Right lobe of liver (tissue), 6 donors: ENCODE measurements around the gene MED25. TPM values are rescaled to one million over a fixed set of nuclear protein-coding genes. Genes with fewer than 3 reads are reported as not detected.

Experiments used
- ATAC-seq, 4 donors: fragments of 200-7000 bp; cut with Tn5 transposase; one replicate each; pipeline ENCODE4 v1.9.1; 2020; ENCODE audit warnings: mild to moderate bottlenecking in 4 of 4, moderate library complexity in 4 of 4
- DNase-seq, 3 donors: peaks; one replicate each; pipeline ENCODE4 v3.0.0-alpha.2; 2020
- H3K27ac ChIP-seq, 3 donors: fragments of 200-600 bp; one replicate each; pipeline ENCODE4 v1.8.0; 2022
- H3K27me3 ChIP-seq, 2 donors: fragments of 200-600 bp; one replicate each; pipeline ENCODE4 v1.8.0; 2022
- H3K36me3 ChIP-seq, 4 donors: fragments of 200-600 bp; sonication (generic) in 1 of 4; one replicate each; pipeline versions ENCODE4 v1.5.1 to v1.8.0; 2017 to 2022; ENCODE audit warnings: control low read depth in 1 of 4
- H3K4me1 ChIP-seq, 4 donors: fragments of 200-600 bp; sonication (generic) in 1 of 4; one replicate each; pipeline versions ENCODE4 v1.5.1 to v1.8.0; 2017 to 2022; ENCODE audit warnings: control low read depth in 1 of 4
- H3K4me3 ChIP-seq, 3 donors: fragments of 200-600 bp; one replicate each; pipeline ENCODE4 v1.8.0; 2022
- H3K9me3 ChIP-seq, 4 donors: fragments of 200-600 bp; sonication (generic) in 1 of 4; one replicate each; pipeline versions ENCODE4 v1.5.1 to v1.8.0; 2017 to 2022; ENCODE audit warnings: control low read depth in 1 of 4
- CTCF ChIP-seq, 4 donors: fragments of 200-600 bp in 3 of 4; fragments of 450-650 bp in 1 of 4; IDR thresholded peaks; one replicate each; pipeline versions ENCODE4 v1.5.1 to v1.8.0; 2016 to 2022; ENCODE audit warnings: antibody characterized with exemption in 4 of 4, mild to moderate bottlenecking in 2 of 4
- POLR2A ChIP-seq: fragments of 450-650 bp; IDR thresholded peaks from one replicate; pipeline ENCODE4 v1.6.1; 2017; ENCODE audit warnings: antibody characterized with exemption, mild to moderate bottlenecking
- WGBS: methylation state at CpG from one replicate; pipeline ENCODE4 v1.1.6; 2018; ENCODE audit warnings: low coverage, low lambda C conversion rate; ENCODE audit not compliant: insufficient coverage; ENCODE audit errors: missing lambda C conversion rate; 5-methylcytosine and 5-hydroxymethylcytosine counted together
- intact Hi-C, 2 donors: fragments of 100-400 bp; cut with DNase I; formaldehyde crosslinking; loops; one replicate each; pipeline versions ENCODE4 v1.11.2 to v1.14.1; 2022
- total RNA-seq, 6 experiments: library from RNA; depleted of rRNA in 2 of 6; stranded (reverse); fragments of >200 nt in 2 of 6; fragmentation: NEBNext Ultra II Directional in 3 of 6; extraction: Animal tissue kit (Norgen Biotek cat#: 25700) in 3 of 6; gene quantifications; one replicate each; pipeline versions ENCODE4 v1.1.0 to v1.2.4, GENCODE V29; 2016 to 2023
- donor health status: DM: no; HTN: yes; CAD: no.
- donor health status: DM: no; HTN: no; CAD: no.
- donor health status: DM: no; HTN: no; CAD: no.
- donor health status: DM: no; HTN: yes; CAD: no.
- donor health status: DM: no; HTN: yes; CAD: no.

Gene MED25
- total RNA-seq, 6 experiments from 2014 or later: 9.9 to 16.3 (median 11.8) TPM

DNA sequence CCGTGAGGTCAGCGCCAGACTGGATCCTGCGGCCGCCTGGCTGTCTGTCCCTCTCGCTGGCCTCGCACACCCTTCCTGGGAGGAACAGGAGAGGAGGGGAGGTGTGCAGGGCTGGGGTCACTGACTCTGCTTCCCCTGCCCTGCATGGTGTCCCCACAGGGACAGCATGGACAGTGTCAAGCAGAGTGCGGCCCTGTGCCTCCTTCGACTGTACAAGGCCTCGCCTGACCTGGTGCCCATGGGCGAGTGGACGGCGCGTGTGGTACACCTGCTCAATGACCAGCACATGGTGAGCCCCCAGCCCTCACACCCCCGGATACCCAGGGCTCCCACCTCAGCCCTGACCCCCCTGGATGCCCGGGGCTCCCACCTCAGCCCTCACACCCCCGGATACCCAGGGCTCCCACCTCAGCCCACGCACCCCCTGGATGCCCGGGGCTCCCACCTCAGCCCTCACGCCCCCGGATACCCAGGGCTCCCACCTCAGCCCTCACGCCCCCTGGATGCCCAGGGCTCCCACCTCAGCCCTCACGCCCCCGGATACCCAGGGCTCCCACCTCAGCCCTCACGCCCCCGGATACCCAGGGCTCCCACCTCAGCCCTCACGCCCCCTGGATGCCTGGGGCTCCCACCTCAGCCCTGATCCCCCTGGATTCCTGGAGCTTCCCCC lies 26.2 kb upstream of the MED25 start:
- no peaks in the 10 kb centered on the region for H3K27me3 ChIP-seq
- WGBS: 100% methylated on average over 2 of the region's 26 CpGs
- H3K27ac ChIP-seq: no peak overlapping the region
- no peaks in the 10 kb centered on the region for H3K4me1 ChIP-seq
- H3K36me3 ChIP-seq: peaks cover 7 to 61% (median 26%) of the 10 kb centered on the region in 4 donors
- ATAC-seq (peak in 1 of 4 donors; percentile 8), DNase-seq (no peak)
- TF ChIP-seq CTCF (IDR thresholded peaks at IDR 0.05): no peak
- no peak for TF ChIP-seq POLR2A
- intact Hi-C loops: no loop called here
- H3K9me3 ChIP-seq: no peaks in the 10 kb centered on the region
- no peak overlapping the region for H3K4me3 ChIP-seq

DNA sequence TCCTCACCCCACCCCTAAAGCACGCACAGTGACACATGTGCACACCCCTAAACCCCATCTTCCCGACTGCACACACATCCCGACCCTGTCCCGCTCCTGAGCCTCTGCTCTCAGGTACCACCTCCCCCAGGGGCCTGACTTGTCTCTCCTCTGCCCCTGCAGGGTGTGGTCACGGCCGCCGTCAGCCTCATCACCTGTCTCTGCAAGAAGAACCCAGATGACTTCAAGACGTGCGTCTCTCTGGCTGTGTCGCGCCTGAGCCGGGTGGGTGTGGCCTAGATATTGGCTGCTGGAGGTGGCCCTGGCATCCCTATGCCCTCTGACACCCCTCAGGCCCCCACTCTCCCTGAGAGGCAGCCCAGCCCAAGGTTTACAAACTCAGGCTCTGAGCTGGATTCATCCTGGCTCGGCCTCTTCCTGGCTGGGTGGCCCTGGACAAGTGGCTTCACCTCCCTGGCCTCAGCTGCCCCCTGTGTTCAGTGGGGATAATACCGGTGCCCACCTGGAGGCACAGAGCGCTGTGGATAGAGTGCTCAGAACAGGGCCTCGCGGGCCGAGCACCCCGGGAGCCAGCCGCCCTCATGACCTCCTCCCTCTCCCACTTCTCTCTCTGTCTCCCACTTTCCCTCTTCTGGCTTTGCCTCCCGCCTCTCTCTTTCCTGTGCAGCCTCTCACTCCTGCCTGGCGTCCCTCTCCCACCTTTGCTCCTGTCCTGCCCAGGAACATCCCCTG lies 25.1 kb upstream of the MED25 start:
- H3K4me3 ChIP-seq: no peak overlapping the region
- ATAC-seq (no peak), DNase-seq (no peak)
- H3K4me1 ChIP-seq: no peaks in the 10 kb centered on the region
- no peak overlapping the region for H3K27ac ChIP-seq
- WGBS: 96% methylated on average over 18 of the region's 22 CpGs
- H3K9me3 ChIP-seq: no peaks in the 10 kb centered on the region
- TF ChIP-seq CTCF (IDR thresholded peaks at IDR 0.05) (no peak), POLR2A (no peak)
- intact Hi-C loops: no loop called here
- H3K36me3 ChIP-seq: peaks cover 7 to 65% (median 33%) of the 10 kb centered on the region in 4 donors
- H3K27me3 ChIP-seq: no peaks in the 10 kb centered on the region

DNA sequence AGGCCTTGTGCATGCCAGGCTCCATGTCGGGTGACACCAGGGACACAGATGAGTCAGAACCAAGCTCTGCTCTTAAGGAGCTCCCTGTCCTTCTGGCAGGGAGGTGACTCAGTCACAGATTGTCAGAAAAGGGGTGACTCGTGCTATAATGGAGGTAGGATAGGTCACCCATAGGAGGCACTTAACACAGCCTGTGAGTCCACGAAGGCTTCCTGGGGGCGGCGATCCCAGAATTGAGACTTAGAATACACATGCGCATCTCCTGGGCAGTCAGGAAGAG lies 24.6 kb upstream of the MED25 start:
- peaks cover 7 to 66% (median 37%) of the 10 kb centered on the region in 4 donors for H3K36me3 ChIP-seq
- no peaks in the 10 kb centered on the region for H3K9me3 ChIP-seq
- ATAC-seq (no peak), DNase-seq (no peak)
- H3K27me3 ChIP-seq: no peaks in the 10 kb centered on the region
- H3K4me1 ChIP-seq: no peaks in the 10 kb centered on the region
- no peak overlapping the region for H3K4me3 ChIP-seq
- intact Hi-C loops: no loop called here
- WGBS: 50% methylated on average over 1 of the region's 6 CpGs
- H3K27ac ChIP-seq: no peak overlapping the region
- no peak for TF ChIP-seq POLR2A
- no peak for TF ChIP-seq CTCF (IDR thresholded peaks at IDR 0.05)

GRCh38 chr19:49795615-49796014 lies 22.5 kb upstream of the MED25 start:
- Histone ChIP-seq H3K36me3 (peaks cover 7 to 77% (median 47%) of the 10 kb centered on the region in 4 donors), H3K4me1 (no peaks in the 10 kb centered on the region), H3K9me3 (no peaks in the 10 kb centered on the region), H3K4me3 (no peak overlapping the region), H3K27me3 (no peaks in the 10 kb centered on the region), H3K27ac (no peak overlapping the region)
- no peak for TF ChIP-seq POLR2A
- no peak for TF ChIP-seq CTCF (IDR thresholded peaks at IDR 0.05)
- ATAC-seq: no peak
- 88% methylated on average over 11 of the region's 20 CpGs for WGBS
- intact Hi-C loops: no loop called here
- DNase-seq: no peak
